ENCODE data around the gene VENTX.
"Not testable (repeated sequence)": the region's sequence is repeated elsewhere in the genome, so short reads cannot be mapped to it uniquely, and the experiment has no call there.

Gene VENTX

DNA sequence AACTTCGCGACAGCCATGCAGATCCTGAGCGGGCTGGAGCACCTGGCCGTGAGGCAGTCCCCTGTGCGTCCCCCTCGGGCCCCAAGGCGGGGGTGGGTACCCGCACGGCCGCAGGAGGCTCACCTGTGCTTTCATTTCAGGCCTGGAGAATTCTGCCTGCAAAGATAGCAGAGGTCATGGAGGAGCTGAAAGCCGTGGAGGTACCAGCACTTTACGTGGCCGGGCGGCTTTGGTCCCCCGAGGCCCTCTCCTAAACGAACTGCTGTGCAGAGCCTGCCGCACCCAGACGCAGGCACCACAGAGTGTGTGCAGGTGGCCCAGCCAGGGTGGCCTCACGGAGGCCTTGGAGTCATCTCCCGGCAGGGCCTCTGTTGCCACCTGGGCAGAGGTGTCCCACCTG lies 18.8 kb upstream of the VENTX start:
- no peak for TF ChIP-seq ZC3H10 (CRISPR knock-in tag; IDR thresholded peaks at IDR 0.05)
- no peak for TF ChIP-seq ZFP30 (CRISPR knock-in tag; IDR thresholded peaks at IDR 0.05)
- TF ChIP-seq ZNF8 (CRISPR knock-in tag; IDR thresholded peaks at IDR 0.05), result no peak
- TF ChIP-seq ZNF70 (CRISPR knock-in tag; IDR thresholded peaks at IDR 0.05), result no peak
- TF ChIP-seq ISL1 (CRISPR knock-in tag; IDR thresholded peaks at IDR 0.05), result no peak
- TF ChIP-seq ZNF565 (CRISPR knock-in tag; conservative IDR thresholded peaks at IDR 0.05; ENCODE audit: low read depth), result no peak
- no peak for TF ChIP-seq RARB (CRISPR knock-in tag; IDR thresholded peaks at IDR 0.05)
- ATAC-seq, result no peak

DNA sequence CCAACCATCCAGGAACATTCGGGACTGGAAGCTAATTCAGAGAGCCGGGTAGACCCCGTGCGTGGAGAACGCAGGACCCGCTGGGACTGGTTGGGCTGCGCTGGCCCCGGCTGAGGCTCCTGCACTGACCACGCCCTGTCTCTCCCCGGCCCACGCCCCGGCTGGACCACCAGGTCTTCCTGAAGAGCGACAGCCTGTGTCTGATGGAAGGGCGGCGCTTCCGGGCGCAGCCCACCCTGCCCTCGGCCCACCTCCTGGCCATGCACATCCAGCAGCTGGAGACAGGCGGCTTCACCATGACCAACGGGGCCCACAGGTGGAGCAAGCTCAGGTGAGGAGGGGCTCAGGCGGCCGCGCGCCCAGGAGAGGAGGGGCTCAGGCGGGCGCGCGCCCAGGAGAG lies 17.9 kb upstream of the VENTX start:
- TF ChIP-seq TOX (CRISPR knock-in tag; IDR thresholded peaks at IDR 0.05; ENCODE audit: borderline replicate concordance), result no peak
- TF ChIP-seq, protein P1, sequence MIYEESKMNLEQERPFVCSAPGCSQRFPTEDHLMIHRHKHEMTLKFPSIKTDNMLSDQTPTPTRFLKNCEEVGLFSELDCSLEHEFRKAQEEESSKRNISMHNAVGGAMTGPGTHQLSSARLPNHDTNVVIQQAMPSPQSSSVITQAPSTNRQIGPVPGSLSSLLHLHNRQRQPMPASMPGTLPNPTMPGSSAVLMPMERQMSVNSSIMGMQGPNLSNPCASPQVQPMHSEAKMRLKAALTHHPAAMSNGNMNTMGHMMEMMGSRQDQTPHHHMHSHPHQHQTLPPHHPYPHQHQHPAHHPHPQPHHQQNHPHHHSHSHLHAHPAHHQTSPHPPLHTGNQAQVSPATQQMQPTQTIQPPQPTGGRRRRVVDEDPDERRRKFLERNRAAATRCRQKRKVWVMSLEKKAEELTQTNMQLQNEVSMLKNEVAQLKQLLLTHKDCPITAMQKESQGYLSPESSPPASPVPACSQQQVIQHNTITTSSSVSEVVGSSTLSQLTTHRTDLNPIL (CRISPR knock-in tag; IDR thresholded peaks at IDR 0.05; ENCODE audit: low read depth), result no peak

DNA sequence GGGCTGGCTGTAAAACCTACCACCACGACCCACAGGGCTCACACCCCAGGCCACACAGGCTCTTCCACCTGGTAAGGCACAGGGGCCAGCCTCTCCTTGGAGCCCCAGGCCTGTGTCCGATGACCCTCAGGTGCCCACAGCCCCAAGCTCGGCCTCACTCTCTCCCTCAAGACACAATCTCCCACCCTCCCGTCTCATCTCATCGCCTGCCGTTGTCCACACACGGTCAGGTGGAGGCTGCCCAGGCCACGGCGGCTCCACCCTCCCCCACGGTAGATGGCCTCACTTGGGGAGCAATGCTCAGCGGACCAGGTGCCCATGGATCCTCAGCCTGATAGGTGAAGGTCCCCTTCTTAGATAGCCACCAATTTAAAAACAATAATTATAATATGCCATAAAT lies 16.3 kb upstream of the VENTX start:
- TF ChIP-seq GLIS3 (CRISPR knock-in tag; IDR thresholded peaks at IDR 0.05) (no peak), ARNTL (CRISPR knock-in tag; IDR thresholded peaks at IDR 0.05; ENCODE audit: borderline replicate concordance, low read depth) (no peak), ESRRG (CRISPR knock-in tag; IDR thresholded peaks at IDR 0.05) (no peak), PPARA (CRISPR knock-in tag; IDR thresholded peaks at IDR 0.05; ENCODE audit: borderline replicate concordance) (no peak), ZC3H10 (CRISPR knock-in tag; IDR thresholded peaks at IDR 0.05) (no peak), CSDC2 (CRISPR knock-in tag; IDR thresholded peaks at IDR 0.05) (no peak), SNAI2 (CRISPR knock-in tag; IDR thresholded peaks at IDR 0.05) (no peak), ZNF565 (CRISPR knock-in tag; conservative IDR thresholded peaks at IDR 0.05; ENCODE audit: low read depth) (no peak), ZFP3 (CRISPR knock-in tag; IDR thresholded peaks at IDR 0.05) (no peak)
- TF ChIP-seq, protein P1 (CRISPR knock-in tag; IDR thresholded peaks at IDR 0.05; ENCODE audit: low read depth), result no peak
- TF ChIP-seq, protein P2, sequence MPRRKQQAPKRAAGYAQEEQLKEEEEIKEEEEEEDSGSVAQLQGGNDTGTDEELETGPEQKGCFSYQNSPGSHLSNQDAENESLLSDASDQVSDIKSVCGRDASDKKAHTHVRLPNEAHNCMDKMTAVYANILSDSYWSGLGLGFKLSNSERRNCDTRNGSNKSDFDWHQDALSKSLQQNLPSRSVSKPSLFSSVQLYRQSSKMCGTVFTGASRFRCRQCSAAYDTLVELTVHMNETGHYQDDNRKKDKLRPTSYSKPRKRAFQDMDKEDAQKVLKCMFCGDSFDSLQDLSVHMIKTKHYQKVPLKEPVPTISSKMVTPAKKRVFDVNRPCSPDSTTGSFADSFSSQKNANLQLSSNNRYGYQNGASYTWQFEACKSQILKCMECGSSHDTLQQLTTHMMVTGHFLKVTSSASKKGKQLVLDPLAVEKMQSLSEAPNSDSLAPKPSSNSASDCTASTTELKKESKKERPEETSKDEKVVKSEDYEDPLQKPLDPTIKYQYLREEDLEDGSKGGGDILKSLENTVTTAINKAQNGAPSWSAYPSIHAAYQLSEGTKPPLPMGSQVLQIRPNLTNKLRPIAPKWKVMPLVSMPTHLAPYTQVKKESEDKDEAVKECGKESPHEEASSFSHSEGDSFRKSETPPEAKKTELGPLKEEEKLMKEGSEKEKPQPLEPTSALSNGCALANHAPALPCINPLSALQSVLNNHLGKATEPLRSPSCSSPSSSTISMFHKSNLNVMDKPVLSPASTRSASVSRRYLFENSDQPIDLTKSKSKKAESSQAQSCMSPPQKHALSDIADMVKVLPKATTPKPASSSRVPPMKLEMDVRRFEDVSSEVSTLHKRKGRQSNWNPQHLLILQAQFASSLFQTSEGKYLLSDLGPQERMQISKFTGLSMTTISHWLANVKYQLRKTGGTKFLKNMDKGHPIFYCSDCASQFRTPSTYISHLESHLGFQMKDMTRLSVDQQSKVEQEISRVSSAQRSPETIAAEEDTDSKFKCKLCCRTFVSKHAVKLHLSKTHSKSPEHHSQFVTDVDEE (CRISPR knock-in tag; IDR thresholded peaks at IDR 0.05), result no peak

More for the DNA sequence above, 17.9 kb upstream of the VENTX start:
- ATAC-seq, result no peak

DNA sequence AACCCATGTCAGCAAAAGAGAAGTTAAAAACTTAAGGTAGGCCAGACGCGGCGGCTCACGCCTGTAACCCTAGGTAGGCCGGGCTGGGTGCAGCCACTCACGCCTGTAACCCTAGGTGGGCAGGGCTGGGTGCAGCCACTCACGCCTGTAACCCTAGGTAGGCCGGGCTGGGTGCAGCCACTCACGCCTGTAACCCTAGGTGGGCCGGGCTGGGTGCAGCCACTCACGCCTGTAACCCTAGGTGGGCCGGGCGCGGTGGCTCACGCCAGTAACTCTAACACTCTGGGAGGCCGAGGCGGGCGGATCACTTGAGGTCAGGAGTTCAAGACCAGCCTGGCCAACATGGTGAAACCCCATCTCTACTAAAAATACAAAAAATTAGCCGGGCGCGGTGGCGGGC lies 15.9 kb upstream of the VENTX start:
- ATAC-seq, result not testable (repeated sequence)

More for the DNA sequence above, 16.3 kb upstream of the VENTX start:
- no peak for ATAC-seq

DNA sequence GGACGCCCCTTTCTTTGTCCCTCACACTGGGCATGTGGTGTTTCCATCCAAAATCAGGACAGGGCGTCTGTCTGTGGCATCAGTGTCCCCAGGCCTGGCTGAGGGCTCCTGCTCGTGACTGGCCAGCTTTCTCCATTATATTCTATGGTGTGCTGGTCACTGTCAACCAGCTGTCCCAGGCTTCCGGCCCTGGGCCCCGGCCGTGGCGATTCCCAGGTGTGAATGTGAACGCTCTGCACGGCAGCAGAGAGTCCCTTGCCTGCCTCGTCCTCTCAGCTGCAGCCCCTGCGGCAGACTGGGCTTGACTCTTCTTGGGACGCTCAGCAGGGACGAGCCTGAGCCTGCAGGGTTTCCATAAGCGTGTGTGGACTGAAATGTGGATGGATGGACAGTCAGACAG lies 13.6 kb upstream of the VENTX start:
- TF ChIP-seq ZNF70 (CRISPR knock-in tag; IDR thresholded peaks at IDR 0.05) (no peak), ZC3H10 (CRISPR knock-in tag; IDR thresholded peaks at IDR 0.05) (no peak), BACH2 (CRISPR knock-in tag; IDR thresholded peaks at IDR 0.05; ENCODE audit: borderline replicate concordance) (no peak), TOX (CRISPR knock-in tag; IDR thresholded peaks at IDR 0.05; ENCODE audit: borderline replicate concordance) (no peak), SNAI2 (CRISPR knock-in tag; IDR thresholded peaks at IDR 0.05) (no peak), ISL1 (CRISPR knock-in tag; IDR thresholded peaks at IDR 0.05) (no peak), ZFP3 (CRISPR knock-in tag; IDR thresholded peaks at IDR 0.05) (no peak)
- TF ChIP-seq, protein P2 (CRISPR knock-in tag; IDR thresholded peaks at IDR 0.05), result no peak
- TF ChIP-seq, protein P1 (CRISPR knock-in tag; IDR thresholded peaks at IDR 0.05; ENCODE audit: low read depth), result no peak

More for the DNA sequence above, 13.6 kb upstream of the VENTX start:
- no peak for ATAC-seq

All from SK-N-SH treated with all-trans-retinoic acid at 6 μM for 48 hours (cell line).